ENCODE measurements around the gene PHF21A.

- TF ChIP-seq USF2 (IDR thresholded peaks at IDR 0.05; ENCODE audit: borderline replicate concordance, low read depth, low read length) (no peak), PAX5 (IDR thresholded peaks at IDR 0.05; ENCODE audit: borderline replicate concordance, low read depth, low read length) (no peak), CBFB (IDR thresholded peaks at IDR 0.05; ENCODE audit: low read depth) (no peak), NFYB (IDR thresholded peaks at IDR 0.05; ENCODE audit: insufficient read depth, low read depth, low read length) (no peak)
These were observed 136.0 kb downstream of the PHF21A start for GRCh38 chr11:45985212-45985611.

Data from GM12878 (cell line).